Vagina (tissue), 2 donors: ENCODE results near the gene PCDHGA9. TPM values are rescaled to one million over a fixed set of nuclear protein-coding genes. Genes with fewer than 3 reads are reported as not detected.

Source experiments
- DNase-seq, 2 donors: peaks; one replicate each; pipeline ENCODE4 v3.0.0-alpha.2; 2017; ENCODE audit errors: extremely low spot score in 2 of 2
- H3K27ac ChIP-seq: fragments of 200-600 bp; sonication (generic); one replicate; pipeline ENCODE4 v1.5.1; 2019
- H3K27me3 ChIP-seq: fragments of 200-600 bp; sonication (generic); one replicate; pipeline ENCODE4 v1.5.1; 2019
- H3K36me3 ChIP-seq, 2 donors: fragments of 200-600 bp; sonication (generic); one replicate each; pipeline ENCODE4 v1.5.1; 2017 to 2019
- H3K4me1 ChIP-seq: fragments of 200-600 bp; sonication (generic); one replicate; pipeline ENCODE4 v1.5.1; 2019
- H3K4me3 ChIP-seq, 2 donors: fragments of 200-600 bp; sonication (generic); 1 replicate in 1 of 2; 2 replicates in 1 of 2; pipeline ENCODE4 v1.5.1; 2016 to 2019
- H3K9me3 ChIP-seq: fragments of 200-600 bp; sonication (generic); one replicate; pipeline ENCODE4 v1.5.1; 2019
- CTCF ChIP-seq, 3 experiments: fragments of 450-650 bp in 2 of 3; fragments of 200-600 bp in 1 of 3; sonication (generic) in 1 of 3; IDR thresholded peaks; one replicate each; pipeline ENCODE4 v1.5.1; 2017 to 2019; ENCODE audit warnings: antibody characterized with exemption in 3 of 3, mild to moderate bottlenecking in 2 of 3, moderate library complexity in 2 of 3
- POLR2A ChIP-seq, 2 donors: fragments of 450-650 bp; IDR thresholded peaks; one replicate each; pipeline ENCODE4 v1.6.1; 2017; ENCODE audit warnings: antibody characterized with exemption in 2 of 2, mild to moderate bottlenecking in 2 of 2, moderate library complexity in 2 of 2
- POLR2AphosphoS5 ChIP-seq, 2 donors: sonication (generic); formaldehyde crosslinking; IDR thresholded peaks; one replicate each; pipeline ENCODE4 v1.9.0; 2017; ENCODE audit warnings: antibody characterized with exemption in 2 of 2, mild to moderate bottlenecking in 2 of 2, low read depth in 1 of 2; ENCODE audit not compliant: insufficient read depth in 1 of 2
- intact Hi-C: fragments of 100-400 bp; cut with DNase I; formaldehyde crosslinking; loops from one replicate; pipeline ENCODE4 v1.15.1; 2023
- total RNA-seq: library from RNA; depleted of rRNA; stranded (reverse); fragments of >200 nt; gene quantifications from one replicate; pipeline ENCODE4 v1.2.3, GENCODE V29; 2016

The PCDHGA9 gene
- 8.8 TPM for total RNA-seq

GRCh38 chr5:141402553-141403243, at the start of gene PCDHGA9:
Gene PCDHGA9 (plus strand): TSS chr5:141402778. CDS start chr5:141402953, 175 bp downstream.
- H3K27ac ChIP-seq = no peak within 1 kb of the TSS

GRCh38 chr5:141354900-141355469, 47.6 kb upstream of the PCDHGA9 start, which contains the start of gene PCDHGA4:
Gene PCDHGA4 (plus strand): TSS chr5:141355021. CDS start chr5:141355108, 87 bp downstream.
- H3K4me3 ChIP-seq = peak within 1 kb of the TSS; percentile 24 to 37
- H3K4me1 ChIP-seq = no peaks in the 10 kb centered on the region
- no peak for DNase-seq
- H3K27me3 ChIP-seq = no peaks in the 10 kb centered on the region
- H3K9me3 ChIP-seq = peaks cover 48% of the 10 kb centered on the region
- TF ChIP-seq POLR2AphosphoS5 (IDR thresholded peaks at IDR 0.05; ENCODE audit: insufficient read depth in 1 of 2, low read depth in 1 of 2) (no peak), POLR2A (IDR thresholded peaks at IDR 0.05) (no peak), CTCF (IDR thresholded peaks at IDR 0.05) (no peak)
- H3K36me3 ChIP-seq = no peaks in the 10 kb centered on the region
- no peak within 1 kb of the TSS for H3K27ac ChIP-seq
- intact Hi-C loops = no loop called here

More at GRCh38 chr5:141402553-141403243, at the start of gene PCDHGA9:
- H3K4me3 ChIP-seq = peak within 1 kb of the TSS; percentile 14 to 24
- peak in 1 of 3 experiments; percentile 13 for TF ChIP-seq CTCF (IDR thresholded peaks at IDR 0.05)
- TF ChIP-seq POLR2A (IDR thresholded peaks at IDR 0.05) = no peak
- peaks cover 79% of the 10 kb centered on the region for H3K9me3 ChIP-seq
- no peaks in the 10 kb centered on the region for H3K4me1 ChIP-seq
- no peak for DNase-seq
- intact Hi-C loops = no loop called here
- H3K36me3 ChIP-seq = peaks cover 0 to 20% of the 10 kb centered on the region in 2 donors
- H3K27me3 ChIP-seq = no peaks in the 10 kb centered on the region

- no peak overlapping the region for H3K27ac ChIP-seq
- H3K36me3 ChIP-seq = no peaks in the 10 kb centered on the region
- H3K9me3 ChIP-seq = peaks cover 50% of the 10 kb centered on the region
- intact Hi-C loops = no loop called here
- TF ChIP-seq CTCF (IDR thresholded peaks at IDR 0.05) (no peak), POLR2A (IDR thresholded peaks at IDR 0.05) (no peak), POLR2AphosphoS5 (IDR thresholded peaks at IDR 0.05; ENCODE audit: insufficient read depth in 1 of 2, low read depth in 1 of 2) (no peak)
- H3K4me3 ChIP-seq = no peak overlapping the region
- no peaks in the 10 kb centered on the region for H3K27me3 ChIP-seq
- H3K4me1 ChIP-seq = no peaks in the 10 kb centered on the region
- no peak for DNase-seq
These were observed 46.9 kb upstream of the PCDHGA9 start for GRCh38 chr5:141355641-141356040.

GRCh38 chr5:141356133-141356532, 46.4 kb upstream of the PCDHGA9 start:
- intact Hi-C loops = no loop called here
- Histone ChIP-seq H3K4me3 (no peak overlapping the region), H3K4me1 (no peaks in the 10 kb centered on the region), H3K36me3 (no peaks in the 10 kb centered on the region), H3K27me3 (no peaks in the 10 kb centered on the region), H3K27ac (no peak overlapping the region), H3K9me3 (peaks cover 50% of the 10 kb centered on the region)
- TF ChIP-seq POLR2A (IDR thresholded peaks at IDR 0.05) = no peak
- TF ChIP-seq CTCF (IDR thresholded peaks at IDR 0.05) = no peak
- no peak for TF ChIP-seq POLR2AphosphoS5 (IDR thresholded peaks at IDR 0.05; ENCODE audit: insufficient read depth in 1 of 2, low read depth in 1 of 2)
- DNase-seq = no peak

- no peak overlapping the region for H3K4me3 ChIP-seq
- TF ChIP-seq POLR2AphosphoS5 (IDR thresholded peaks at IDR 0.05; ENCODE audit: insufficient read depth in 1 of 2, low read depth in 1 of 2) = no peak
These were observed 45.6 kb upstream of the PCDHGA9 start for GRCh38 chr5:141356950-141357349.

More at GRCh38 chr5:141356950-141357349, 45.6 kb upstream of the PCDHGA9 start:
- no peaks in the 10 kb centered on the region for H3K4me1 ChIP-seq
- H3K27ac ChIP-seq = no peak overlapping the region
- intact Hi-C loops = no loop called here
- no peaks in the 10 kb centered on the region for H3K36me3 ChIP-seq
- no peaks in the 10 kb centered on the region for H3K27me3 ChIP-seq
- peaks cover 52% of the 10 kb centered on the region for H3K9me3 ChIP-seq
- DNase-seq = no peak
